SK-N-SH (cell line): ENCODE results near the gene GATAD2A.

Source experiments
- EP300 ChIP-seq, 2 experiments: IDR thresholded peaks; 2 replicates each; pipeline versions ENCODE4 v1.4.0 to v1.6.1; 2012; ENCODE audit warnings: borderline replicate concordance in 1 of 2, low read depth in 1 of 2, low read length in 1 of 2
- RFX5 ChIP-seq: IDR thresholded peaks from 2 replicates; pipeline ENCODE4 v1.6.1; 2012; ENCODE audit warnings: mild to moderate bottlenecking, improper control_type of control experiment, low read length
- RXRA ChIP-seq: IDR thresholded peaks from 2 replicates; pipeline ENCODE4 v1.4.0; 2012; ENCODE audit warnings: low read depth, mild to moderate bottlenecking, borderline replicate concordance

DNA sequence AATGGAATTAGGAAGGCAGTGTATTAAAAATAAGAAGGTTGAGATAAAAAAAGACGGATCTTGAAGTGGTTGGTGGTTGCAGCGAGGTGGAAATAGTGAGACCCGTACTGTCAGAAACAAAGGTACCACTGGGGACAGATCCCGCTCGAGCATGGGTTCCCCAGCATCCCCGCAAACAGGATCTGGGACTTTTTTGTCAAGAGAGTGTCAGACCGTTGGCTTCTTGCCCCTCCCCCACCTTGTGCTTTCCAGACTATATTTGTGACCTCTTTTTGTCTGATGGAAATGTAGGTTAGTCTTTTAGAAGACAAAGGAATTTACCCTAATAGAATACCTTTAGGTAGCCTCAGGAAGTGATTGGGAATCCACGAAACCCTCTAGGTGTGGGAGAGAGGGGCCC lies 4.2 kb downstream of the GATAD2A start:
- no peak for TF ChIP-seq RXRA
- TF ChIP-seq RFX5 = no peak
- no peak for TF ChIP-seq EP300 (IDR thresholded peaks at IDR 0.05; ENCODE audit: borderline replicate concordance in 1 of 2, low read depth in 1 of 2, low read length in 1 of 2)
